Fibroblast of lung (primary cell): Measurements from ENCODE around the gene LUZP2.

Source experiments
- CTCF ChIP-seq, 2 donors: IDR thresholded peaks in 1 of 2; conservative IDR thresholded peaks in 1 of 2; 1 replicate in 1 of 2; 2 replicates in 1 of 2; pipeline ENCODE4 v1.5.1; 2011 to 2012; ENCODE audit warnings: low read length in 2 of 2, control low read depth in 1 of 2, inconsistent platforms in 1 of 2, low read depth in 1 of 2, mild to moderate bottlenecking in 1 of 2
- EZH2 ChIP-seq: IDR thresholded peaks from 2 replicates; pipeline ENCODE4 v1.5.1; 2012; ENCODE audit warnings: low read length, control low read depth, mild to moderate bottlenecking; ENCODE audit errors: missing control alignments

GRCh38 chr11:24587635-24588034 lies 90.8 kb downstream of the LUZP2 start:
- TF ChIP-seq CTCF (conservative IDR thresholded peaks at IDR 0.05 in 1 of 2, IDR thresholded peaks at IDR 0.05 in 1 of 2; ENCODE audit: low read depth in 1 of 2, low read length in 2 of 2) (no peak), EZH2 (no peak)
